OCI-LY7 (cell line): ENCODE results near the gene MPC2.

Experiments
- EZH2phosphoT487 ChIP-seq: fragments of 200-600 bp; sonication (generic); IDR thresholded peaks from 2 replicates; pipeline ENCODE4 v1.6.1; 2018; ENCODE audit warnings: low read depth, borderline replicate concordance, mild to moderate bottlenecking, mixed run types, antibody characterized with exemption, low read length, moderate library complexity, mixed read lengths
- TF ChIP-seq, protein P1 (sequence below): fragments of 200-600 bp; sonication (generic); conservative IDR thresholded peaks from 2 replicates; pipeline ENCODE4 v1.5.1; 2014; ENCODE audit warnings: mild to moderate bottlenecking, antibody characterized with exemption, low read length, moderate library complexity, mixed read lengths

DNA sequence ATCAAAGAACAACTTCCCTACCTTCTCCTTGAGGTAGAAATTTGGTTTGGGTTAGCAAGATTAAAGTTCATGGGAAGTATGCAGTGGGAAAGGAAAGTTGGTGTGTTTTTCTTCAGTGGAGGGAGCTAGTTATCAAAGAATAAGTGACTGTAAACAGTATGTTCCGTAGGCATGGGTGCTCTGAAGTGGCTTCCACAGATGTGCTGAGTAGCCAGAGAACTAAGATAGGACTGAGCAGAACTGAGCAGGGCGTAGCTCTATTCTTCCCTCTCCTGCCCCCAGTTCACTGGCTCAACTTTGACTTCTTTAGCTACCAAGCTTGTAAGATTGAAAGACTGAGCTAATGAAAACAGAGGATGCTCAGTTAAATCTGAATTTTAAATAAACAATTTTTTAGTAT, 26.3 kb downstream of the MPC2 start:
- TF ChIP-seq, protein P1, sequence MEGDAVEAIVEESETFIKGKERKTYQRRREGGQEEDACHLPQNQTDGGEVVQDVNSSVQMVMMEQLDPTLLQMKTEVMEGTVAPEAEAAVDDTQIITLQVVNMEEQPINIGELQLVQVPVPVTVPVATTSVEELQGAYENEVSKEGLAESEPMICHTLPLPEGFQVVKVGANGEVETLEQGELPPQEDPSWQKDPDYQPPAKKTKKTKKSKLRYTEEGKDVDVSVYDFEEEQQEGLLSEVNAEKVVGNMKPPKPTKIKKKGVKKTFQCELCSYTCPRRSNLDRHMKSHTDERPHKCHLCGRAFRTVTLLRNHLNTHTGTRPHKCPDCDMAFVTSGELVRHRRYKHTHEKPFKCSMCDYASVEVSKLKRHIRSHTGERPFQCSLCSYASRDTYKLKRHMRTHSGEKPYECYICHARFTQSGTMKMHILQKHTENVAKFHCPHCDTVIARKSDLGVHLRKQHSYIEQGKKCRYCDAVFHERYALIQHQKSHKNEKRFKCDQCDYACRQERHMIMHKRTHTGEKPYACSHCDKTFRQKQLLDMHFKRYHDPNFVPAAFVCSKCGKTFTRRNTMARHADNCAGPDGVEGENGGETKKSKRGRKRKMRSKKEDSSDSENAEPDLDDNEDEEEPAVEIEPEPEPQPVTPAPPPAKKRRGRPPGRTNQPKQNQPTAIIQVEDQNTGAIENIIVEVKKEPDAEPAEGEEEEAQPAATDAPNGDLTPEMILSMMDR = no peak
- no peak for TF ChIP-seq EZH2phosphoT487
